Memory B cell (primary cell): ENCODE results near the gene PLA2G4A.

Experiments
- ATAC-seq: fragments of 150-1000 bp; cut with Tn5 transposase; 2 replicates; pipeline ENCODE4 v1.10.0; 2021; ENCODE audit warnings: low read depth, mild to moderate bottlenecking, moderate library complexity
- DNase-seq, 2 donors: peaks; one replicate each; pipeline ENCODE4 v3.0.0; 2022; ENCODE audit warnings: low spot score in 2 of 2
- H3K27ac Mint-ChIP-seq: one replicate; pipeline ENCODE4 v1.8.0; 2022; ENCODE audit warnings: mild to moderate bottlenecking, moderate library complexity, mixed read lengths
- H3K27me3 Mint-ChIP-seq: one replicate; pipeline ENCODE4 v1.8.0; 2022; ENCODE audit warnings: mixed read lengths
- H3K36me3 Mint-ChIP-seq: one replicate; pipeline ENCODE4 v1.8.0; 2022; ENCODE audit warnings: mild to moderate bottlenecking, mixed read lengths
- H3K4me1 Mint-ChIP-seq: one replicate; pipeline ENCODE4 v1.8.0; 2022; ENCODE audit warnings: mixed read lengths
- H3K4me3 Mint-ChIP-seq: one replicate; pipeline ENCODE4 v1.8.0; 2022; ENCODE audit warnings: mild to moderate bottlenecking, moderate library complexity, mixed read lengths
- H3K9me3 Mint-ChIP-seq: one replicate; pipeline ENCODE4 v1.8.0; 2022; ENCODE audit warnings: mixed read lengths

Gene PLA2G4A

GRCh38 chr1:186807163-186807562, 21.6 kb upstream of the PLA2G4A start:
- Mint-ChIP-seq H3K4me3 (no peak overlapping the region), H3K36me3 (no peaks in the 10 kb centered on the region), H3K4me1 (no peaks in the 10 kb centered on the region), H3K9me3 (no peaks in the 10 kb centered on the region), H3K27me3 (no peaks in the 10 kb centered on the region), H3K27ac (no peak overlapping the region)
- ATAC-seq (no peak), DNase-seq (no peak)

GRCh38 chr1:186811892-186812291, 16.9 kb upstream of the PLA2G4A start:
- ATAC-seq (no peak), DNase-seq (no peak)
- Mint-ChIP-seq H3K9me3 (no peaks in the 10 kb centered on the region), H3K4me1 (no peaks in the 10 kb centered on the region), H3K4me3 (no peak overlapping the region), H3K27ac (no peak overlapping the region), H3K36me3 (no peaks in the 10 kb centered on the region), H3K27me3 (no peaks in the 10 kb centered on the region)

GRCh38 chr1:186812570-186812969, 16.2 kb upstream of the PLA2G4A start:
- no peak overlapping the region for H3K4me3 Mint-ChIP-seq
- no peak for ATAC-seq
- H3K4me1 Mint-ChIP-seq: no peaks in the 10 kb centered on the region
- no peak overlapping the region for H3K27ac Mint-ChIP-seq
- H3K36me3 Mint-ChIP-seq: no peaks in the 10 kb centered on the region
- H3K27me3 Mint-ChIP-seq: no peaks in the 10 kb centered on the region
- DNase-seq: no peak
- no peaks in the 10 kb centered on the region for H3K9me3 Mint-ChIP-seq

- Mint-ChIP-seq H3K9me3 (no peaks in the 10 kb centered on the region), H3K27me3 (peaks cover 3% of the 10 kb centered on the region), H3K4me3 (no peak overlapping the region), H3K27ac (no peak overlapping the region), H3K36me3 (no peaks in the 10 kb centered on the region), H3K4me1 (no peaks in the 10 kb centered on the region)
- no peak for DNase-seq
- ATAC-seq: no peak
Measured at GRCh38 chr1:186813420-186813819, 15.3 kb upstream of the PLA2G4A start.

- H3K4me3 Mint-ChIP-seq: no peak overlapping the region
- no peak for ATAC-seq
- H3K27me3 Mint-ChIP-seq: peaks cover 5% of the 10 kb centered on the region
- DNase-seq: no peak
- H3K27ac Mint-ChIP-seq: no peak overlapping the region
- H3K36me3 Mint-ChIP-seq: no peaks in the 10 kb centered on the region
- no peaks in the 10 kb centered on the region for H3K9me3 Mint-ChIP-seq
- H3K4me1 Mint-ChIP-seq: no peaks in the 10 kb centered on the region
Measured at GRCh38 chr1:186819126-186819525, 9.6 kb upstream of the PLA2G4A start.

- Mint-ChIP-seq H3K4me3 (no peak overlapping the region), H3K27ac (no peak overlapping the region), H3K36me3 (no peaks in the 10 kb centered on the region), H3K4me1 (no peaks in the 10 kb centered on the region), H3K27me3 (peaks cover 5% of the 10 kb centered on the region), H3K9me3 (no peaks in the 10 kb centered on the region)
- DNase-seq (no peak), ATAC-seq (no peak)
Measured at GRCh38 chr1:186819563-186819962, 9.2 kb upstream of the PLA2G4A start.

GRCh38 chr1:186829686-186830587, 1.2 kb downstream of the PLA2G4A start:
- no peaks in the 10 kb centered on the region for H3K36me3 Mint-ChIP-seq
- H3K27ac Mint-ChIP-seq: no peak overlapping the region
- H3K4me3 Mint-ChIP-seq: no peak overlapping the region
- peaks cover 1% of the 10 kb centered on the region for H3K27me3 Mint-ChIP-seq
- DNase-seq (no peak), ATAC-seq (no peak)
- peaks cover 6% of the 10 kb centered on the region for H3K4me1 Mint-ChIP-seq
- peaks cover 2% of the 10 kb centered on the region for H3K9me3 Mint-ChIP-seq

- Mint-ChIP-seq H3K27ac (no peak overlapping the region), H3K36me3 (no peaks in the 10 kb centered on the region), H3K4me1 (peaks cover 6% of the 10 kb centered on the region), H3K27me3 (no peaks in the 10 kb centered on the region), H3K4me3 (no peak overlapping the region), H3K9me3 (no peaks in the 10 kb centered on the region)
- DNase-seq (no peak), ATAC-seq (no peak)
Measured at GRCh38 chr1:186831168-186831567, 2.4 kb downstream of the PLA2G4A start.

GRCh38 chr1:186834399-186834958, 5.7 kb downstream of the PLA2G4A start:
- DNase-seq: no peak
- no peak for ATAC-seq

GRCh38 chr1:186835448-186835847, 6.7 kb downstream of the PLA2G4A start:
- Mint-ChIP-seq H3K27me3 (no peaks in the 10 kb centered on the region), H3K4me3 (no peak overlapping the region), H3K9me3 (peaks cover 2% of the 10 kb centered on the region), H3K4me1 (no peaks in the 10 kb centered on the region), H3K36me3 (no peaks in the 10 kb centered on the region), H3K27ac (no peak overlapping the region)
- DNase-seq: no peak
- no peak for ATAC-seq

More at GRCh38 chr1:186834399-186834958, 5.7 kb downstream of the PLA2G4A start:
- H3K27ac Mint-ChIP-seq: no peak overlapping the region
- peaks cover 2% of the 10 kb centered on the region for H3K9me3 Mint-ChIP-seq
- no peaks in the 10 kb centered on the region for H3K27me3 Mint-ChIP-seq
- H3K4me1 Mint-ChIP-seq: no peaks in the 10 kb centered on the region
- no peak overlapping the region for H3K4me3 Mint-ChIP-seq
- H3K36me3 Mint-ChIP-seq: no peaks in the 10 kb centered on the region

GRCh38 chr1:186837806-186838205, 9.1 kb downstream of the PLA2G4A start:
- Mint-ChIP-seq H3K27ac (no peak overlapping the region), H3K9me3 (peaks cover 2% of the 10 kb centered on the region), H3K4me3 (no peak overlapping the region), H3K27me3 (no peaks in the 10 kb centered on the region), H3K36me3 (no peaks in the 10 kb centered on the region), H3K4me1 (no peaks in the 10 kb centered on the region)
- no peak for ATAC-seq
- no peak for DNase-seq

- ATAC-seq: no peak
- H3K4me1 Mint-ChIP-seq: no peaks in the 10 kb centered on the region
- no peak for DNase-seq
- H3K9me3 Mint-ChIP-seq: peaks cover 2% of the 10 kb centered on the region
- no peak overlapping the region for H3K4me3 Mint-ChIP-seq
- no peaks in the 10 kb centered on the region for H3K36me3 Mint-ChIP-seq
- H3K27me3 Mint-ChIP-seq: no peaks in the 10 kb centered on the region
- no peak overlapping the region for H3K27ac Mint-ChIP-seq
Measured at GRCh38 chr1:186838380-186839040, 9.8 kb downstream of the PLA2G4A start.

- Mint-ChIP-seq H3K4me1 (no peaks in the 10 kb centered on the region), H3K9me3 (peaks cover 2% of the 10 kb centered on the region), H3K27me3 (no peaks in the 10 kb centered on the region), H3K4me3 (no peak overlapping the region), H3K36me3 (no peaks in the 10 kb centered on the region), H3K27ac (no peak overlapping the region)
- no peak for DNase-seq
- ATAC-seq: no peak
Measured at GRCh38 chr1:186839041-186839400, 10.3 kb downstream of the PLA2G4A start.

- H3K27ac Mint-ChIP-seq: no peak overlapping the region
- H3K36me3 Mint-ChIP-seq: no peaks in the 10 kb centered on the region
- H3K27me3 Mint-ChIP-seq: no peaks in the 10 kb centered on the region
- no peak overlapping the region for H3K4me3 Mint-ChIP-seq
- ATAC-seq: no peak
- no peak for DNase-seq
- no peaks in the 10 kb centered on the region for H3K4me1 Mint-ChIP-seq
- H3K9me3 Mint-ChIP-seq: peaks cover 2% of the 10 kb centered on the region
Measured at GRCh38 chr1:186841599-186841998, 12.8 kb downstream of the PLA2G4A start.
